ENCODE results near the gene C9orf78.

DNA sequence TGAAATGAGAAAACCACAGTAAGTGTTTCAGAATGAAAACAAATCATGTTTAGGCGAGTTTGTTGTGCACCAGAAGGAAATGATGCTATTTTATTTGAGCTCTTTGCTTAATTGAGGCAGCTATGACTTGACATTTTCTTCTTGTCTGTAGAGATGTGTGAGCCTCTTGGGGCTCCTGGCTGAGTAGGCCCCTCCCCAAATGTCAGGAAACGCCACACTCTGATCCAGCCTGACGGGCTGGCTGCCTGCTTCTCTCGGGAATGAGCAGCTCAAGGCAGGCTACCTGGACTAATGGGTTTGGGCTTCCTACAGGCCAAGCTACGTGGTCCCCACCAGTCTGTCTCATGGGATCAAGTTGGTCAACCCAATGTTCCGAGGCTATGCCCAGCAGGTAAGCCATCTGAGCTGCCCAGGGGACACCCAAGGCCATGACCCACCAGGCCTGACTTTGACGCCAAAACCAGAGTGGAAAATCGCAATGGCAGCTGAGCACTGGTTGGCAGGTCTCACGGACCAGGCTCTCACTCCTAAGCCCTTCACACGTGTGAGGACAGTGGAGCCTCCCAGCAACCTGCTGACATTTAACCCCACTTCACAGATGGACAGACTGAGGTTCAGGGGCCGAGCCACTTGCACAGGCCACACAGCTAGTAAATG, 30.0 kb upstream of the C9orf78 start:
- TF ChIP-seq, protein P1, sequence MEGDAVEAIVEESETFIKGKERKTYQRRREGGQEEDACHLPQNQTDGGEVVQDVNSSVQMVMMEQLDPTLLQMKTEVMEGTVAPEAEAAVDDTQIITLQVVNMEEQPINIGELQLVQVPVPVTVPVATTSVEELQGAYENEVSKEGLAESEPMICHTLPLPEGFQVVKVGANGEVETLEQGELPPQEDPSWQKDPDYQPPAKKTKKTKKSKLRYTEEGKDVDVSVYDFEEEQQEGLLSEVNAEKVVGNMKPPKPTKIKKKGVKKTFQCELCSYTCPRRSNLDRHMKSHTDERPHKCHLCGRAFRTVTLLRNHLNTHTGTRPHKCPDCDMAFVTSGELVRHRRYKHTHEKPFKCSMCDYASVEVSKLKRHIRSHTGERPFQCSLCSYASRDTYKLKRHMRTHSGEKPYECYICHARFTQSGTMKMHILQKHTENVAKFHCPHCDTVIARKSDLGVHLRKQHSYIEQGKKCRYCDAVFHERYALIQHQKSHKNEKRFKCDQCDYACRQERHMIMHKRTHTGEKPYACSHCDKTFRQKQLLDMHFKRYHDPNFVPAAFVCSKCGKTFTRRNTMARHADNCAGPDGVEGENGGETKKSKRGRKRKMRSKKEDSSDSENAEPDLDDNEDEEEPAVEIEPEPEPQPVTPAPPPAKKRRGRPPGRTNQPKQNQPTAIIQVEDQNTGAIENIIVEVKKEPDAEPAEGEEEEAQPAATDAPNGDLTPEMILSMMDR (IDR thresholded peaks at IDR 0.05), result no peak
- TF ChIP-seq POLR2A (IDR thresholded peaks at IDR 0.05; ENCODE audit: low read depth) (no peak), POLR2AphosphoS5 (IDR thresholded peaks at IDR 0.05) (no peak)
